K562 (cell line): Measurements from ENCODE around the gene SCP2. TPM values are rescaled to one million over a fixed set of nuclear protein-coding genes. Genes with fewer than 3 reads are reported as not detected.

Experiments
- polyA plus RNA-seq, 8 experiments: library from polyadenylated mRNA; depleted of rRNA in 4 of 8; stranded (reverse) in 5 of 8; unstranded in 3 of 8; fragments of >200 nt; fragmentation: Nextera tagmentation in 2 of 8; fragmentation: Illumina TruSeq in 1 of 8; extraction: Ambion mirVana in 2 of 8; extraction: Trizol in 1 of 8; gene quantifications; 2 replicates each; pipeline versions ENCODE4 v1.2.1 to v1.2.3, GENCODE V29; 2011 to 2014; ENCODE audit warnings: inconsistent platforms in 1 of 8, missing spikeins in 1 of 8
- total RNA-seq, 7 experiments: library from RNA; depleted of rRNA in 6 of 7; stranded (reverse); fragments of >200 nt in 6 of 7; fragmentation: Illumina TruSeq in 2 of 7; extraction: Trizol in 2 of 7; gene quantifications; 2 replicates each; pipeline versions ENCODE4 v1.2.1 to v1.2.3, GENCODE V29; 2011 to 2021; ENCODE audit warnings: low replicate concordance in 1 of 7
- TF ChIP-seq, protein P1 (sequence below): fragments of 450-650 bp; IDR thresholded peaks from 2 replicates; pipeline ENCODE4 v1.6.1; 2016; ENCODE audit warnings: mild to moderate bottlenecking, moderate library complexity
- TF ChIP-seq, protein P2 (sequence below): sonication (generic); formaldehyde crosslinking; IDR thresholded peaks from 2 replicates; pipeline ENCODE4 v1.8.0; 2022; ENCODE audit warnings: mild to moderate bottlenecking, missing genetic modification reagents
- TF ChIP-seq, protein P3 (sequence below): fragments of 450-650 bp; IDR thresholded peaks from 2 replicates; pipeline ENCODE4 v1.7.1; 2018; ENCODE audit warnings: mild to moderate bottlenecking, low read depth; ENCODE audit not compliant: partially characterized antibody
- TF ChIP-seq, protein P4 (sequence below): sonication (generic); formaldehyde crosslinking; IDR thresholded peaks from 2 replicates; pipeline ENCODE4 v1.5.0; 2020; ENCODE audit warnings: missing genetic modification reagents

SCP2 gene
- total and polyA plus RNA-seq, 9 of the 15 experiments (the other 6 are each of a cell fraction or from before 2014, with no cell fraction given) = 63.8 to 258 (median 106) TPM

DNA sequence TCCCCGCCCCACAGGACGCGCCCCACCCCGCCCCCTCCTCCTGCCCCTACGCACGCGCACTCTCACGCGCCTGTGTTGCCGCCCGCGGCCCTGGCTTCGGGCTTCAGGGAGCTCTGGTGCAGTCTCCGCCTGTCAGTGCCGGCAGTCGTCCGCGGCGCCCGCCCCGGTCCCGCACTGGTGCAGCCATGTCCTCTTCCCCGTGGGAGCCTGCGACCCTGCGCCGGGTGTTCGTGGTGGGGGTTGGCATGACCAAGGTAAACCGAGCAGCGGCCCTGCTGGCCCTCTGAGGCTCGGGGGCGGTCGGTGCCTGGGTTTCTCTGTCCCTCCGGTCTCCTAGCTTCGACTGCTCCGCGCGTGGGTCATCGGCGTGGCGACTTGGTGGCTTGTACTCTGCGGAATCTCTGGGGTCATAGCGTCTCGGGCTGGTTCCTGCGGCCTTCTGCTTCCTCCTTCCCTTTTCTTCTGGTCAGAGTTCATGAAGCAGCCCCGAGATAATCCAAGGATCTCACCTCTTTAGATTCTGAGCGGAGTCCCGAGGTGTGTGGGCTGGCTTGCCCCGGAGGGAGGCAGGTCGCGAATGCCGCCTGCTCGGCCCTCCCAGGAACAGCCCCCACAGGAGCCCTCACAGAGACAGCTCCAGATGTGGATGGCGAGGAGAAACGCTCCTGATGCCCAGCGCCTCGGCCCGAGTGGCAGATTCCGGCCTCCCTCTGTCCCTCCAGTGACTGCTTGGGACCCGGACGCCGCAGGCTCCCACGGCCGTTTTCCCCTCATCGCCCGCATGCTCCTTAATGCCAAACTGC lies at the start of gene SCP2 (continued):
- TF ChIP-seq, protein P1, sequence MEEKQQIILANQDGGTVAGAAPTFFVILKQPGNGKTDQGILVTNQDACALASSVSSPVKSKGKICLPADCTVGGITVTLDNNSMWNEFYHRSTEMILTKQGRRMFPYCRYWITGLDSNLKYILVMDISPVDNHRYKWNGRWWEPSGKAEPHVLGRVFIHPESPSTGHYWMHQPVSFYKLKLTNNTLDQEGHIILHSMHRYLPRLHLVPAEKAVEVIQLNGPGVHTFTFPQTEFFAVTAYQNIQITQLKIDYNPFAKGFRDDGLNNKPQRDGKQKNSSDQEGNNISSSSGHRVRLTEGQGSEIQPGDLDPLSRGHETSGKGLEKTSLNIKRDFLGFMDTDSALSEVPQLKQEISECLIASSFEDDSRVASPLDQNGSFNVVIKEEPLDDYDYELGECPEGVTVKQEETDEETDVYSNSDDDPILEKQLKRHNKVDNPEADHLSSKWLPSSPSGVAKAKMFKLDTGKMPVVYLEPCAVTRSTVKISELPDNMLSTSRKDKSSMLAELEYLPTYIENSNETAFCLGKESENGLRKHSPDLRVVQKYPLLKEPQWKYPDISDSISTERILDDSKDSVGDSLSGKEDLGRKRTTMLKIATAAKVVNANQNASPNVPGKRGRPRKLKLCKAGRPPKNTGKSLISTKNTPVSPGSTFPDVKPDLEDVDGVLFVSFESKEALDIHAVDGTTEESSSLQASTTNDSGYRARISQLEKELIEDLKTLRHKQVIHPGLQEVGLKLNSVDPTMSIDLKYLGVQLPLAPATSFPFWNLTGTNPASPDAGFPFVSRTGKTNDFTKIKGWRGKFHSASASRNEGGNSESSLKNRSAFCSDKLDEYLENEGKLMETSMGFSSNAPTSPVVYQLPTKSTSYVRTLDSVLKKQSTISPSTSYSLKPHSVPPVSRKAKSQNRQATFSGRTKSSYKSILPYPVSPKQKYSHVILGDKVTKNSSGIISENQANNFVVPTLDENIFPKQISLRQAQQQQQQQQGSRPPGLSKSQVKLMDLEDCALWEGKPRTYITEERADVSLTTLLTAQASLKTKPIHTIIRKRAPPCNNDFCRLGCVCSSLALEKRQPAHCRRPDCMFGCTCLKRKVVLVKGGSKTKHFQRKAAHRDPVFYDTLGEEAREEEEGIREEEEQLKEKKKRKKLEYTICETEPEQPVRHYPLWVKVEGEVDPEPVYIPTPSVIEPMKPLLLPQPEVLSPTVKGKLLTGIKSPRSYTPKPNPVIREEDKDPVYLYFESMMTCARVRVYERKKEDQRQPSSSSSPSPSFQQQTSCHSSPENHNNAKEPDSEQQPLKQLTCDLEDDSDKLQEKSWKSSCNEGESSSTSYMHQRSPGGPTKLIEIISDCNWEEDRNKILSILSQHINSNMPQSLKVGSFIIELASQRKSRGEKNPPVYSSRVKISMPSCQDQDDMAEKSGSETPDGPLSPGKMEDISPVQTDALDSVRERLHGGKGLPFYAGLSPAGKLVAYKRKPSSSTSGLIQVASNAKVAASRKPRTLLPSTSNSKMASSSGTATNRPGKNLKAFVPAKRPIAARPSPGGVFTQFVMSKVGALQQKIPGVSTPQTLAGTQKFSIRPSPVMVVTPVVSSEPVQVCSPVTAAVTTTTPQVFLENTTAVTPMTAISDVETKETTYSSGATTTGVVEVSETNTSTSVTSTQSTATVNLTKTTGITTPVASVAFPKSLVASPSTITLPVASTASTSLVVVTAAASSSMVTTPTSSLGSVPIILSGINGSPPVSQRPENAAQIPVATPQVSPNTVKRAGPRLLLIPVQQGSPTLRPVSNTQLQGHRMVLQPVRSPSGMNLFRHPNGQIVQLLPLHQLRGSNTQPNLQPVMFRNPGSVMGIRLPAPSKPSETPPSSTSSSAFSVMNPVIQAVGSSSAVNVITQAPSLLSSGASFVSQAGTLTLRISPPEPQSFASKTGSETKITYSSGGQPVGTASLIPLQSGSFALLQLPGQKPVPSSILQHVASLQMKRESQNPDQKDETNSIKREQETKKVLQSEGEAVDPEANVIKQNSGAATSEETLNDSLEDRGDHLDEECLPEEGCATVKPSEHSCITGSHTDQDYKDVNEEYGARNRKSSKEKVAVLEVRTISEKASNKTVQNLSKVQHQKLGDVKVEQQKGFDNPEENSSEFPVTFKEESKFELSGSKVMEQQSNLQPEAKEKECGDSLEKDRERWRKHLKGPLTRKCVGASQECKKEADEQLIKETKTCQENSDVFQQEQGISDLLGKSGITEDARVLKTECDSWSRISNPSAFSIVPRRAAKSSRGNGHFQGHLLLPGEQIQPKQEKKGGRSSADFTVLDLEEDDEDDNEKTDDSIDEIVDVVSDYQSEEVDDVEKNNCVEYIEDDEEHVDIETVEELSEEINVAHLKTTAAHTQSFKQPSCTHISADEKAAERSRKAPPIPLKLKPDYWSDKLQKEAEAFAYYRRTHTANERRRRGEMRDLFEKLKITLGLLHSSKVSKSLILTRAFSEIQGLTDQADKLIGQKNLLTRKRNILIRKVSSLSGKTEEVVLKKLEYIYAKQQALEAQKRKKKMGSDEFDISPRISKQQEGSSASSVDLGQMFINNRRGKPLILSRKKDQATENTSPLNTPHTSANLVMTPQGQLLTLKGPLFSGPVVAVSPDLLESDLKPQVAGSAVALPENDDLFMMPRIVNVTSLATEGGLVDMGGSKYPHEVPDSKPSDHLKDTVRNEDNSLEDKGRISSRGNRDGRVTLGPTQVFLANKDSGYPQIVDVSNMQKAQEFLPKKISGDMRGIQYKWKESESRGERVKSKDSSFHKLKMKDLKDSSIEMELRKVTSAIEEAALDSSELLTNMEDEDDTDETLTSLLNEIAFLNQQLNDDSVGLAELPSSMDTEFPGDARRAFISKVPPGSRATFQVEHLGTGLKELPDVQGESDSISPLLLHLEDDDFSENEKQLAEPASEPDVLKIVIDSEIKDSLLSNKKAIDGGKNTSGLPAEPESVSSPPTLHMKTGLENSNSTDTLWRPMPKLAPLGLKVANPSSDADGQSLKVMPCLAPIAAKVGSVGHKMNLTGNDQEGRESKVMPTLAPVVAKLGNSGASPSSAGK = peak; percentile 85
- TF ChIP-seq, protein P2, sequence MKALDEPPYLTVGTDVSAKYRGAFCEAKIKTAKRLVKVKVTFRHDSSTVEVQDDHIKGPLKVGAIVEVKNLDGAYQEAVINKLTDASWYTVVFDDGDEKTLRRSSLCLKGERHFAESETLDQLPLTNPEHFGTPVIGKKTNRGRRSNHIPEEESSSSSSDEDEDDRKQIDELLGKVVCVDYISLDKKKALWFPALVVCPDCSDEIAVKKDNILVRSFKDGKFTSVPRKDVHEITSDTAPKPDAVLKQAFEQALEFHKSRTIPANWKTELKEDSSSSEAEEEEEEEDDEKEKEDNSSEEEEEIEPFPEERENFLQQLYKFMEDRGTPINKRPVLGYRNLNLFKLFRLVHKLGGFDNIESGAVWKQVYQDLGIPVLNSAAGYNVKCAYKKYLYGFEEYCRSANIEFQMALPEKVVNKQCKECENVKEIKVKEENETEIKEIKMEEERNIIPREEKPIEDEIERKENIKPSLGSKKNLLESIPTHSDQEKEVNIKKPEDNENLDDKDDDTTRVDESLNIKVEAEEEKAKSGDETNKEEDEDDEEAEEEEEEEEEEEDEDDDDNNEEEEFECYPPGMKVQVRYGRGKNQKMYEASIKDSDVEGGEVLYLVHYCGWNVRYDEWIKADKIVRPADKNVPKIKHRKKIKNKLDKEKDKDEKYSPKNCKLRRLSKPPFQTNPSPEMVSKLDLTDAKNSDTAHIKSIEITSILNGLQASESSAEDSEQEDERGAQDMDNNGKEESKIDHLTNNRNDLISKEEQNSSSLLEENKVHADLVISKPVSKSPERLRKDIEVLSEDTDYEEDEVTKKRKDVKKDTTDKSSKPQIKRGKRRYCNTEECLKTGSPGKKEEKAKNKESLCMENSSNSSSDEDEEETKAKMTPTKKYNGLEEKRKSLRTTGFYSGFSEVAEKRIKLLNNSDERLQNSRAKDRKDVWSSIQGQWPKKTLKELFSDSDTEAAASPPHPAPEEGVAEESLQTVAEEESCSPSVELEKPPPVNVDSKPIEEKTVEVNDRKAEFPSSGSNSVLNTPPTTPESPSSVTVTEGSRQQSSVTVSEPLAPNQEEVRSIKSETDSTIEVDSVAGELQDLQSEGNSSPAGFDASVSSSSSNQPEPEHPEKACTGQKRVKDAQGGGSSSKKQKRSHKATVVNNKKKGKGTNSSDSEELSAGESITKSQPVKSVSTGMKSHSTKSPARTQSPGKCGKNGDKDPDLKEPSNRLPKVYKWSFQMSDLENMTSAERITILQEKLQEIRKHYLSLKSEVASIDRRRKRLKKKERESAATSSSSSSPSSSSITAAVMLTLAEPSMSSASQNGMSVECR (CRISPR knock-in tag) = peak; percentile 60
- TF ChIP-seq, protein P3, sequence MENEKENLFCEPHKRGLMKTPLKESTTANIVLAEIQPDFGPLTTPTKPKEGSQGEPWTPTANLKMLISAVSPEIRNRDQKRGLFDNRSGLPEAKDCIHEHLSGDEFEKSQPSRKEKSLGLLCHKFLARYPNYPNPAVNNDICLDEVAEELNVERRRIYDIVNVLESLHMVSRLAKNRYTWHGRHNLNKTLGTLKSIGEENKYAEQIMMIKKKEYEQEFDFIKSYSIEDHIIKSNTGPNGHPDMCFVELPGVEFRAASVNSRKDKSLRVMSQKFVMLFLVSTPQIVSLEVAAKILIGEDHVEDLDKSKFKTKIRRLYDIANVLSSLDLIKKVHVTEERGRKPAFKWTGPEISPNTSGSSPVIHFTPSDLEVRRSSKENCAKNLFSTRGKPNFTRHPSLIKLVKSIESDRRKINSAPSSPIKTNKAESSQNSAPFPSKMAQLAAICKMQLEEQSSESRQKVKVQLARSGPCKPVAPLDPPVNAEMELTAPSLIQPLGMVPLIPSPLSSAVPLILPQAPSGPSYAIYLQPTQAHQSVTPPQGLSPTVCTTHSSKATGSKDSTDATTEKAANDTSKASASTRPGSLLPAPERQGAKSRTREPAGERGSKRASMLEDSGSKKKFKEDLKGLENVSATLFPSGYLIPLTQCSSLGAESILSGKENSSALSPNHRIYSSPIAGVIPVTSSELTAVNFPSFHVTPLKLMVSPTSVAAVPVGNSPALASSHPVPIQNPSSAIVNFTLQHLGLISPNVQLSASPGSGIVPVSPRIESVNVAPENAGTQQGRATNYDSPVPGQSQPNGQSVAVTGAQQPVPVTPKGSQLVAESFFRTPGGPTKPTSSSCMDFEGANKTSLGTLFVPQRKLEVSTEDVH = no peak
- TF ChIP-seq, protein P4, sequence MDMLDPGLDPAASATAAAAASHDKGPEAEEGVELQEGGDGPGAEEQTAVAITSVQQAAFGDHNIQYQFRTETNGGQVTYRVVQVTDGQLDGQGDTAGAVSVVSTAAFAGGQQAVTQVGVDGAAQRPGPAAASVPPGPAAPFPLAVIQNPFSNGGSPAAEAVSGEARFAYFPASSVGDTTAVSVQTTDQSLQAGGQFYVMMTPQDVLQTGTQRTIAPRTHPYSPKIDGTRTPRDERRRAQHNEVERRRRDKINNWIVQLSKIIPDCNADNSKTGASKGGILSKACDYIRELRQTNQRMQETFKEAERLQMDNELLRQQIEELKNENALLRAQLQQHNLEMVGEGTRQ (CRISPR knock-in tag) = no peak
